Progenitor cell of endocrine pancreas (in vitro differentiated cells): ENCODE data around the gene DDI2. TPM values are rescaled to one million over a fixed set of nuclear protein-coding genes. Genes with fewer than 3 reads are reported as not detected.

Experiments used
- DNase-seq: peaks from one replicate; pipeline ENCODE4 v3.0.0; 2021; ENCODE audit warnings: low spot score; ENCODE audit not compliant: unreplicated experiment
- H3K27ac Mint-ChIP-seq: 2 replicates; pipeline ENCODE4 v1.8.0; 2021; ENCODE audit warnings: mild to moderate bottlenecking, moderate library complexity, mixed read lengths
- H3K27me3 Mint-ChIP-seq: 2 replicates; pipeline ENCODE4 v1.8.0; 2021; ENCODE audit warnings: mixed read lengths
- H3K36me3 Mint-ChIP-seq: 2 replicates; pipeline ENCODE4 v1.8.0; 2022; ENCODE audit warnings: mixed read lengths; ENCODE audit not compliant: insufficient read depth
- H3K4me1 Mint-ChIP-seq: 2 replicates; pipeline ENCODE4 v1.8.0; 2021; ENCODE audit warnings: low read depth, mixed read lengths
- H3K4me3 Mint-ChIP-seq: 2 replicates; pipeline ENCODE4 v1.8.0; 2021; ENCODE audit warnings: low read depth, mild to moderate bottlenecking, moderate library complexity, mixed read lengths
- H3K9me3 Mint-ChIP-seq: 2 replicates; pipeline ENCODE4 v1.8.0; 2021; ENCODE audit warnings: low read depth, mixed read lengths
- long read RNA-seq: library from polyadenylated mRNA; unstranded; transcript quantifications from one replicate; pipeline ENCODE4 v2.0.0, GENCODE V29; 2020
- total RNA-seq: library from RNA; stranded (reverse); gene quantifications from 2 replicates; pipeline ENCODE4 v1.2.1, GENCODE V29; 2021
- TF ChIP-seq, protein P1 (sequence below): fragments of 200-600 bp; sonication (generic); IDR thresholded peaks from one replicate; pipeline ENCODE4 v1.5.0; 2021; ENCODE audit warnings: antibody characterized with exemption, mild to moderate bottlenecking; ENCODE audit not compliant: unreplicated experiment

Gene DDI2
- total RNA-seq = 34.5 and 35.6 TPM in 2 replicates
- long read RNA-seq, full-length matches to known transcripts = 3 of 6 reads
- long read RNA-seq, partial matches to known transcripts = 2 of 6 reads
- long read RNA-seq, other reads (novel, unspliced or antisense) = 1 of 6 reads

DNA sequence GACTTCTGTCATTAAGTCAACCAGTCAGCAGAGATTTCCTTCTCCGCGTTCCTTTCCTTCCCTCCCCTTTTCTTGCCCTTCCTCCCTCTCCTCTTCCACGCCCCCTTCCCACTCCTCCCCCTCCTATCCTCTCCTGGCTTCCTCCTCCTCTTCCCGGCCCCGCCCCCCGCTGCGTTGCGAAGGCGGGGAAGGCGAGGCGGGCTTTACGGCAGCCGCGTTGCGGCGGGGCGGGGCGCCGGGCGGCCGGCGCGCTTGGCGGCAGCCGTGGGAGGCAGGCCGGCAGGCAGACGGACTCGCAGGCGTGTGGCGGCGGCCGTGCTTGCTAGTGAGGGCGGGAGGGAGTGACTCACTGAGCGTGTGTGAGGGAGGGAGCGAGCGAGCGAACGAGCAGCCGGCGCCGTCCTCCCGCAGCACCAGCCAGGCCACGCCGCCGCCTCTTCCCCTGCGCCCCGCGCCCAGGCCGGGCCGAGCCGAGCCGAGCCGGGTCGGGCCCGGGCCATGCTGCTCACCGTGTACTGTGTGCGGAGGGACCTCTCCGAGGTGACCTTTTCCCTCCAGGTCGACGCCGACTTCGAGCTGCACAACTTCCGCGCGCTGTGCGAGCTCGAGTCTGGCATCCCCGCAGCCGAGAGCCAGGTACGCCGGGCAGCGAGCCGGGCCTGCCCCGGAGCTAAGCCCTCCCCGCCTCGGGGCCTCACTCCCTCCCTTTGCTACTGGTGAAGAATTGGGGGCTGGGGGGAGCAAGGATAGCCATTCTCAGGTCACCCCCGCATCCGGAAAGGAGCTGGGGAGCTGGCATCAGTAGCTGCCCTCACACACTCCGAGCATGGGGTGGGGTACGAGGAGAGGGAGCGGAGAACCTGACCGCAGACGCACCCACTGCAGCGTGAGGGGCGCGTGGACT, at the start of gene DDI2:
Gene DDI2 (plus strand): TSS at position 286 of the 904 bp plus-strand sequence. CDS start 213 bp downstream, at position 499.
- peaks cover 1% of the 10 kb centered on the region for H3K36me3 Mint-ChIP-seq

DNA sequence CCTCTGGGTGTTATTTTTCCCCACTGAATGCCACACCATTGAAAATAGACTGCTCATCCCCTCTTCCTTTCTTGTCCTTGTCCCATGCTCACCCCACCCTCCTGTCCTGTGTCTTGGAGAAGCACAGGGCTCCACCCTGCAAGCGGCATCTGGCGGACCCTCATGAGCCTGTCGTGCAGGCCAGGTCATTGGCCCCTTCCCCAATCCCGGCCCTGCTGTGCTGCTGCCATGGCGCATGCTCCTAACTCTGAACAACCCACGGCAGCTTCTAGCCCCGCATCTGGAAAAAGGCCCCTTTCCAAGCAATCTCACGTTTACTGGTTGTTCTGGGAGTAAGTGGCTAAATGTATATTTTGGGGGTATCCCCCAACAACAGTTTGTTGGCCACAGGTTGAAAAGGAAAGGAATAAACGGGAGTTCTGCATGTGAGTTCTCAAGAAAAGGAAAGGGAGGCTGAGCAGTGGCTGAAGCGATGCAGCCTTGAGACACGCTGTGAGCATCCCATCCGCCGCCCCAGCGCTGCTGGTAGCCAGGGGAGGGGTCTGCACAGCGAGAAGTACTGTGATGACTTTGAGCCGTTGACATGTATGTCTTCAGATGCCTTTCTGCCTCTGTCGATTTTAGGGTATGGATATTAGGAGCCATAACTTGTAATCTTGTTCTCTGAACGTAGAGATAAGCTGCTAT, 48.7 kb upstream of the DDI2 start:
- Mint-ChIP-seq H3K36me3 (peaks cover 27% of the 10 kb centered on the region), H3K27ac (peak overlapping the region; percentile 59), H3K4me1 (no peaks in the 10 kb centered on the region), H3K9me3 (no peaks in the 10 kb centered on the region), H3K27me3 (no peaks in the 10 kb centered on the region), H3K4me3 (no peak overlapping the region)
- TF ChIP-seq, protein P1, sequence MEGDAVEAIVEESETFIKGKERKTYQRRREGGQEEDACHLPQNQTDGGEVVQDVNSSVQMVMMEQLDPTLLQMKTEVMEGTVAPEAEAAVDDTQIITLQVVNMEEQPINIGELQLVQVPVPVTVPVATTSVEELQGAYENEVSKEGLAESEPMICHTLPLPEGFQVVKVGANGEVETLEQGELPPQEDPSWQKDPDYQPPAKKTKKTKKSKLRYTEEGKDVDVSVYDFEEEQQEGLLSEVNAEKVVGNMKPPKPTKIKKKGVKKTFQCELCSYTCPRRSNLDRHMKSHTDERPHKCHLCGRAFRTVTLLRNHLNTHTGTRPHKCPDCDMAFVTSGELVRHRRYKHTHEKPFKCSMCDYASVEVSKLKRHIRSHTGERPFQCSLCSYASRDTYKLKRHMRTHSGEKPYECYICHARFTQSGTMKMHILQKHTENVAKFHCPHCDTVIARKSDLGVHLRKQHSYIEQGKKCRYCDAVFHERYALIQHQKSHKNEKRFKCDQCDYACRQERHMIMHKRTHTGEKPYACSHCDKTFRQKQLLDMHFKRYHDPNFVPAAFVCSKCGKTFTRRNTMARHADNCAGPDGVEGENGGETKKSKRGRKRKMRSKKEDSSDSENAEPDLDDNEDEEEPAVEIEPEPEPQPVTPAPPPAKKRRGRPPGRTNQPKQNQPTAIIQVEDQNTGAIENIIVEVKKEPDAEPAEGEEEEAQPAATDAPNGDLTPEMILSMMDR = no peak
- no peak for DNase-seq

More for the DNA sequence above, at the start of gene DDI2:
- H3K27me3 Mint-ChIP-seq = no peaks in the 10 kb centered on the region
- no peaks in the 10 kb centered on the region for H3K9me3 Mint-ChIP-seq
- peak within 1 kb of the TSS; percentile 96 for H3K27ac Mint-ChIP-seq
- TF ChIP-seq, protein P1 = no peak
- DNase-seq = peak; percentile 94
- H3K4me1 Mint-ChIP-seq = peaks cover 30% of the 10 kb centered on the region
- peak within 1 kb of the TSS; percentile 91 for H3K4me3 Mint-ChIP-seq

DNA sequence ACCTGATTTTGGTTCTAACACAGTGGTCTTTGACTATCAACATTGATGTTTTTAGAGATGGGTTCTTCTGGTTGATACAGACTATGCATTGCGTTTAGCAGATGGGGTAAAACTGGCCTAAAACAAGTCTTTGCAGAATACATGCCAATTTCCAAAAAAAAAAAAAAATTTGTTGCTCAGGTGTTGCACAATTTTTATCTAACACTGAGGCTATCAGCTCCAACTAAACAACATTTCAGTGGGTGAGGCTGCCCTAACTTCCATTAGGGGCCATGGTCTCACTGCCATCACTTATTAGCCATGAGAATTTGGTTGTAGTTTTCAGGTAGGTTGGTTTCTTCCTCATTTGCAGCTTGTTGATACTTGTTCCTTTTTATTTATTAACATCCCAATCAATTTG, 46.4 kb upstream of the DDI2 start:
- DNase-seq = no peak
- Mint-ChIP-seq H3K4me1 (no peaks in the 10 kb centered on the region), H3K9me3 (no peaks in the 10 kb centered on the region), H3K4me3 (no peak overlapping the region), H3K27me3 (no peaks in the 10 kb centered on the region), H3K36me3 (peaks cover 21% of the 10 kb centered on the region), H3K27ac (no peak overlapping the region)
- TF ChIP-seq, protein P1 = no peak

DNA sequence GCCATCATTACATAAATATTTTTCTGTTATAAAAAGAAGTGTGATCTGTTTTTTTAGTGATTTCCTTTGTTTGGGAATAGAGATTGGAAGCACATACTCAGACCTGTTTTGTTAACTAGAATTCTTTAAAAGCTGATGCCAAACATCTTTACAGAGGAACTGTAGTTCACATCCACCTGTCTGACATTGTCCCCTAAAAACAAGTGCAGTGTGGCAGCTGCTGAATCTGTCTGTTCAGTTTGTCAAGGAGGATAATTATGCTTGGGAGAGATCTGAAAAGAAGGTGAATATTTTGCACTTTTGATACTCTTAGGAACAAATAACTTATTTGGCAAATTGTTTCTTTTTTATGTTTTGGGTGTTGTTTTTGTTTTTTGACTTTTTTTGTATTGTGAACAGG, 46.0 kb upstream of the DDI2 start:
- no peak overlapping the region for H3K4me3 Mint-ChIP-seq
- DNase-seq = no peak
- TF ChIP-seq, protein P1 = no peak
- H3K27ac Mint-ChIP-seq = no peak overlapping the region
- peaks cover 18% of the 10 kb centered on the region for H3K36me3 Mint-ChIP-seq
- no peaks in the 10 kb centered on the region for H3K9me3 Mint-ChIP-seq
- no peaks in the 10 kb centered on the region for H3K27me3 Mint-ChIP-seq
- no peaks in the 10 kb centered on the region for H3K4me1 Mint-ChIP-seq

DNA sequence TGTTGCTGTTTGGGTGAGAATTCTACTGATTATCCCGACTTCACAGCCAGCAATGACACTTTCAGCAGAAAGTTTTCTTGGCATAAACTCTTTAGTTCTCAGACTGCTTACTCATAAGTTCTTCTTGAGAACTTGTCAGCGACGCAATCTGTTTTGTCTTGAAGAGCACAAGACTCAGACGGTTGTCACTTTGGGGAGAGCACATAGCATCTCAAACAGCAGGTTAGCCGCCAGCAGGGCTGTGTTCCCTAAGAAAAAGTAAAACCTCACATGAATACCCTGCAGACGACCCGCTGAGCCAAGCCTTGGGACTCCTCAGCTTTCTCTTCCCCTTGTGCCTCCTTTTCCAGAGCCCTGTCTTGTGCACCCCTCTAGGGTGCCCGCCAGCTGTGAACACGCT, 43.8 kb upstream of the DDI2 start:
- no peak for DNase-seq
- Mint-ChIP-seq H3K9me3 (no peaks in the 10 kb centered on the region), H3K36me3 (peaks cover 12% of the 10 kb centered on the region), H3K4me1 (no peaks in the 10 kb centered on the region), H3K27ac (no peak overlapping the region), H3K27me3 (no peaks in the 10 kb centered on the region), H3K4me3 (no peak overlapping the region)
- TF ChIP-seq, protein P1 = no peak
